Testis (tissue), 2 donors: ENCODE results near the gene TMPRSS13.

Experiments
- CTCF ChIP-seq, 3 experiments: fragments of 450-650 bp in 2 of 3; fragments of 200-600 bp in 1 of 3; sonication (generic) in 1 of 3; IDR thresholded peaks; one replicate each; pipeline ENCODE4 v1.5.1; 2016 to 2019; ENCODE audit warnings: antibody characterized with exemption in 3 of 3, mild to moderate bottlenecking in 2 of 3, moderate library complexity in 1 of 3
- POLR2A ChIP-seq: fragments of 450-650 bp; IDR thresholded peaks from one replicate; pipeline ENCODE4 v1.6.1; 2017; ENCODE audit warnings: antibody characterized with exemption, mild to moderate bottlenecking, moderate library complexity

DNA sequence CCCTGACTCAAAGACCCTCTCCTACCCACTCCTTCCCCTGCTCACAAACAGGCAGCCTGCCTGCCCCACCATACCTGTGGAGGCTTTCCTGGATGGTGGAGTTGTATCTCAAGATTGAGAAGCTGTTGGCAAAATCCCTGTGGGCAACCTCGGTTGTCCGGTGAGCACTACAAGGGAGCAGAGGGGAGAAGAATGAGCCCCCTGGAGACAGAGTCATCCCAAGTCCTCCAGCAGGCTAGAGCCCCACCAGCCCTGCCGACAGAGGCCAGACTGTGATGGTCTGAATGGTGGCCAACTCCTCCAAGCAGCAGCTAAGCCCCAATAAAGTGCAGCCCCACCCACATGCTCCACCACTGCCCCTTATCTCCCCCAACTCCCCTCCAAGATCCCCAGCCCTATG is 17.5 kb downstream of the TMPRSS13 start:
- TF ChIP-seq CTCF (IDR thresholded peaks at IDR 0.05) (no peak), POLR2A (no peak)
